ENCODE data around the gene NSG1. TPM values are rescaled to one million over a fixed set of nuclear protein-coding genes. Genes with fewer than 3 reads are reported as not detected.
"Not testable (repeated sequence)": the region's sequence is repeated elsewhere in the genome, so short reads cannot be mapped to it uniquely, and the experiment has no call there.

Gene NSG1
- 100 to 1,000 TPM; 145 to 170 TPM for total RNA-seq
- 100 to 1,000 TPM; 326 to 362 TPM for polyA plus RNA-seq (ENCODE audit: insufficient read length in 2 of 2)
- long read RNA-seq, donor 1, transcript NSG1-201 (6 exons, 2,650 nt), result major isoform, 20 of 446 reads
- long read RNA-seq, donor 1, transcript NSG1-203 (5 exons, 2,254 nt), result minor isoform, 16 of 446 reads
- long read RNA-seq, donor 1, partial matches to known transcripts, result 410 of 446 reads
- long read RNA-seq, donor 1, other reads (novel, unspliced or antisense), result 0 of 446 reads
- long read RNA-seq, donor 2, transcript NSG1-203 (5 exons, 2,254 nt), result major isoform, 6 of 55 reads
- long read RNA-seq, donor 2, transcript NSG1-201 (6 exons, 2,650 nt), result major isoform, 6 of 55 reads
- long read RNA-seq, donor 2, partial matches to known transcripts, result 43 of 55 reads
- long read RNA-seq, donor 2, other reads (novel, unspliced or antisense), result 0 of 55 reads
- long read RNA-seq, donor 3, transcript NSG1-203 (5 exons, 2,254 nt), result major isoform, 10 of 141 reads
- long read RNA-seq, donor 3, partial matches to known transcripts, result 129 of 141 reads
- long read RNA-seq, donor 3, other reads (novel, unspliced or antisense), result 0 of 141 reads
- long read RNA-seq, donor 4, transcript NSG1-203 (5 exons, 2,254 nt), result minor isoform, 8 of 52 reads
- long read RNA-seq, donor 4, transcript NSG1-201 (6 exons, 2,650 nt), result major isoform, 9 of 52 reads
- long read RNA-seq, donor 4, partial matches to known transcripts, result 35 of 52 reads
- long read RNA-seq, donor 4, other reads (novel, unspliced or antisense), result 0 of 52 reads

GRCh38 chr4:4386736-4387392, at the start of gene NSG1:
Gene NSG1, plus strand, starts transcription at chr4:4387102. Its CDS starts 528 bp downstream, at chr4:4387630.
- peaks cover 38% of the 10 kb centered on the region for H3K4me1 ChIP-seq (ENCODE audit: control insufficient read depth, insufficient read depth, low read length)
- DNase-seq (ENCODE audit: low read depth in 4 of 6, low spot score in 6 of 6), result peak in 3 of 6 donors; percentile 61 to 96 (median 93)
- no peak within 1 kb of the TSS for H3K27ac ChIP-seq (ENCODE audit: low read depth, low read length)
- peaks cover 30% of the 10 kb centered on the region for H3K36me3 ChIP-seq (ENCODE audit: control insufficient read depth, insufficient read depth, low read length)
- peak within 1 kb of the TSS; percentile 52 for H3K4me3 ChIP-seq (ENCODE audit: low read depth, low read length)
- whole genome bisulfite sequencing (ENCODE audit: insufficient coverage), result under 1% methylated on average over 87 of the region's 87 CpGs
- peaks cover 26% of the 10 kb centered on the region for H3K27me3 ChIP-seq (ENCODE audit: control insufficient read depth, insufficient read depth, low read length)
- no peaks in the 10 kb centered on the region for H3K9me3 ChIP-seq (ENCODE audit: control insufficient read depth, insufficient read depth, low read length)

- Histone ChIP-seq H3K9me3 (ENCODE audit: control insufficient read depth, insufficient read depth, low read length) (no peaks in the 10 kb centered on the region), H3K4me3 (ENCODE audit: low read depth, low read length) (no peak overlapping the region), H3K27ac (ENCODE audit: low read depth, low read length) (no peak overlapping the region), H3K4me1 (ENCODE audit: control insufficient read depth, insufficient read depth, low read length) (no peaks in the 10 kb centered on the region), H3K27me3 (ENCODE audit: control insufficient read depth, insufficient read depth, low read length) (no peaks in the 10 kb centered on the region), H3K36me3 (ENCODE audit: control insufficient read depth, insufficient read depth, low read length) (no peaks in the 10 kb centered on the region)
- 58% methylated on average over 7 of the region's 11 CpGs for WGBS (ENCODE audit: insufficient coverage)
- peak in 1 of 6 donors; percentile 54 for DNase-seq (ENCODE audit: low read depth in 4 of 6, low spot score in 6 of 6)
Observed at GRCh38 chr4:4338210-4339001, 48.5 kb upstream of the NSG1 start.

GRCh38 chr4:4339504-4340085, 47.3 kb upstream of the NSG1 start:
- no peak overlapping the region for H3K27ac ChIP-seq (ENCODE audit: low read depth, low read length)
- H3K9me3 ChIP-seq (ENCODE audit: control insufficient read depth, insufficient read depth, low read length), result no peaks in the 10 kb centered on the region
- H3K4me3 ChIP-seq (ENCODE audit: low read depth, low read length), result no peak overlapping the region
- peak in 1 of 6 donors; percentile 27 for DNase-seq (ENCODE audit: low read depth in 4 of 6, low spot score in 6 of 6)
- H3K27me3 ChIP-seq (ENCODE audit: control insufficient read depth, insufficient read depth, low read length), result no peaks in the 10 kb centered on the region
- WGBS (ENCODE audit: insufficient coverage), result 79% methylated on average over 19 of the region's 21 CpGs
- H3K4me1 ChIP-seq (ENCODE audit: control insufficient read depth, insufficient read depth, low read length), result no peaks in the 10 kb centered on the region
- no peaks in the 10 kb centered on the region for H3K36me3 ChIP-seq (ENCODE audit: control insufficient read depth, insufficient read depth, low read length)

GRCh38 chr4:4341861-4342650, 44.8 kb upstream of the NSG1 start:
- 98% methylated on average over 7 of the region's 9 CpGs for WGBS (ENCODE audit: insufficient coverage)

GRCh38 chr4:4343038-4343437, 43.9 kb upstream of the NSG1 start:
- Histone ChIP-seq H3K27ac (ENCODE audit: low read depth, low read length) (no peak overlapping the region), H3K4me3 (ENCODE audit: low read depth, low read length) (no peak overlapping the region), H3K27me3 (ENCODE audit: control insufficient read depth, insufficient read depth, low read length) (no peaks in the 10 kb centered on the region), H3K36me3 (ENCODE audit: control insufficient read depth, insufficient read depth, low read length) (no peaks in the 10 kb centered on the region), H3K4me1 (ENCODE audit: control insufficient read depth, insufficient read depth, low read length) (no peaks in the 10 kb centered on the region), H3K9me3 (ENCODE audit: control insufficient read depth, insufficient read depth, low read length) (no peaks in the 10 kb centered on the region)
- WGBS (ENCODE audit: insufficient coverage), result 54% methylated on average over 4 of the region's 5 CpGs
- no peak for DNase-seq (ENCODE audit: low read depth in 4 of 6, low spot score in 6 of 6)

More at GRCh38 chr4:4341861-4342650, 44.8 kb upstream of the NSG1 start:
- H3K27me3 ChIP-seq (ENCODE audit: control insufficient read depth, insufficient read depth, low read length), result no peaks in the 10 kb centered on the region
- no peaks in the 10 kb centered on the region for H3K36me3 ChIP-seq (ENCODE audit: control insufficient read depth, insufficient read depth, low read length)
- no peak overlapping the region for H3K4me3 ChIP-seq (ENCODE audit: low read depth, low read length)
- H3K9me3 ChIP-seq (ENCODE audit: control insufficient read depth, insufficient read depth, low read length), result no peaks in the 10 kb centered on the region
- DNase-seq (ENCODE audit: low read depth in 4 of 6, low spot score in 6 of 6), result no peak
- no peak overlapping the region for H3K27ac ChIP-seq (ENCODE audit: low read depth, low read length)
- H3K4me1 ChIP-seq (ENCODE audit: control insufficient read depth, insufficient read depth, low read length), result no peaks in the 10 kb centered on the region

GRCh38 chr4:4344915-4345527, 41.9 kb upstream of the NSG1 start:
- DNase-seq (ENCODE audit: low read depth in 4 of 6, low spot score in 6 of 6), result no peak
- Histone ChIP-seq H3K27ac (ENCODE audit: low read depth, low read length) (no peak overlapping the region), H3K9me3 (ENCODE audit: control insufficient read depth, insufficient read depth, low read length) (no peaks in the 10 kb centered on the region), H3K27me3 (ENCODE audit: control insufficient read depth, insufficient read depth, low read length) (no peaks in the 10 kb centered on the region), H3K36me3 (ENCODE audit: control insufficient read depth, insufficient read depth, low read length) (no peaks in the 10 kb centered on the region), H3K4me1 (ENCODE audit: control insufficient read depth, insufficient read depth, low read length) (no peaks in the 10 kb centered on the region), H3K4me3 (ENCODE audit: low read depth, low read length) (no peak overlapping the region)
- WGBS (ENCODE audit: insufficient coverage), result 93% methylated on average over 13 of the region's 14 CpGs

- no peaks in the 10 kb centered on the region for H3K9me3 ChIP-seq (ENCODE audit: control insufficient read depth, insufficient read depth, low read length)
- H3K27ac ChIP-seq (ENCODE audit: low read depth, low read length), result no peak overlapping the region
- peak in 1 of 6 donors; percentile 32 for DNase-seq (ENCODE audit: low read depth in 4 of 6, low spot score in 6 of 6)
- H3K4me1 ChIP-seq (ENCODE audit: control insufficient read depth, insufficient read depth, low read length), result no peaks in the 10 kb centered on the region
- H3K36me3 ChIP-seq (ENCODE audit: control insufficient read depth, insufficient read depth, low read length), result no peaks in the 10 kb centered on the region
- no peak overlapping the region for H3K4me3 ChIP-seq (ENCODE audit: low read depth, low read length)
- WGBS (ENCODE audit: insufficient coverage), result no CpG with 5 or more reads among the region's 1 CpG
- no peaks in the 10 kb centered on the region for H3K27me3 ChIP-seq (ENCODE audit: control insufficient read depth, insufficient read depth, low read length)
Observed at GRCh38 chr4:4347585-4347984, 39.3 kb upstream of the NSG1 start.

GRCh38 chr4:4348585-4348984, 38.3 kb upstream of the NSG1 start:
- not testable (repeated sequence) for H3K4me3 ChIP-seq (ENCODE audit: low read depth, low read length); H3K9me3 ChIP-seq (ENCODE audit: control insufficient read depth, insufficient read depth, low read length); H3K4me1 ChIP-seq (ENCODE audit: control insufficient read depth, insufficient read depth, low read length); H3K27me3 ChIP-seq (ENCODE audit: control insufficient read depth, insufficient read depth, low read length); H3K27ac ChIP-seq (ENCODE audit: low read depth, low read length); DNase-seq (ENCODE audit: low read depth in 4 of 6, low spot score in 6 of 6); H3K36me3 ChIP-seq (ENCODE audit: control insufficient read depth, insufficient read depth, low read length)
- WGBS (ENCODE audit: insufficient coverage), result 84% methylated on average over 4 of the region's 9 CpGs

All from spinal cord (tissue), 10 donors.